H9 (cell line): Measurements from ENCODE around the gene CA12. TPM values are rescaled to one million over a fixed set of nuclear protein-coding genes. Genes with fewer than 3 reads are reported as not detected.

Experiments used
- DNase-seq: peaks from one replicate; pipeline ENCODE4 v3.0.0-alpha.2; 2017
- H2AFZ ChIP-seq: one replicate; pipeline ENCODE4 v1.6.1; 2013; ENCODE audit warnings: mild to moderate bottlenecking, low read length, control low read depth, moderate library complexity
- H2AK5ac ChIP-seq: 2 replicates; pipeline ENCODE4 v1.6.1; 2013; ENCODE audit warnings: low read length, control low read depth, mixed read lengths; ENCODE audit not compliant: insufficient read length
- H2BK120ac ChIP-seq: one replicate; pipeline ENCODE4 v1.6.1; 2013; ENCODE audit warnings: low read depth, mild to moderate bottlenecking, low read length, control low read depth, inconsistent platforms; ENCODE audit not compliant: poor library complexity, severe bottlenecking
- H2BK12ac ChIP-seq: 2 replicates; pipeline ENCODE4 v1.6.1; 2013; ENCODE audit warnings: low read length, control low read depth, mixed read lengths, low read depth; ENCODE audit not compliant: insufficient read length
- H2BK15ac ChIP-seq: 2 replicates; pipeline ENCODE4 v1.6.1; 2013; ENCODE audit warnings: low read depth, low read length, control low read depth
- H2BK20ac ChIP-seq: one replicate; pipeline ENCODE4 v1.6.1; 2013; ENCODE audit warnings: low read depth, mild to moderate bottlenecking, low read length, control low read depth, inconsistent platforms; ENCODE audit not compliant: poor library complexity, severe bottlenecking
- H2BK5ac ChIP-seq: 2 replicates; pipeline ENCODE4 v1.6.1; 2013; ENCODE audit warnings: low read length, control low read depth, mixed read lengths; ENCODE audit not compliant: insufficient read length
- H3K14ac ChIP-seq: 2 replicates; pipeline ENCODE4 v1.6.1; 2013; ENCODE audit warnings: low read length, control low read depth; ENCODE audit not compliant: insufficient read depth
- H3K18ac ChIP-seq: 2 replicates; pipeline ENCODE4 v1.6.1; 2013; ENCODE audit warnings: low read depth, mild to moderate bottlenecking, mixed read lengths, low read length, control low read depth; ENCODE audit not compliant: insufficient read length
- H3K23ac ChIP-seq: 2 replicates; pipeline ENCODE4 v1.6.1; 2013; ENCODE audit warnings: low read length, control low read depth, mixed read lengths, low read depth; ENCODE audit not compliant: insufficient read length
- H3K23me2 ChIP-seq: 2 replicates; pipeline ENCODE4 v1.6.1; 2013; ENCODE audit warnings: low read depth, mild to moderate bottlenecking, mixed read lengths, low read length, control low read depth; ENCODE audit not compliant: insufficient read length, poor library complexity, severe bottlenecking
- H3K27ac ChIP-seq: 2 replicates; pipeline ENCODE4 v1.5.1; 2013; ENCODE audit warnings: low read length, control low read depth, mixed read lengths, low read depth; ENCODE audit not compliant: insufficient read length
- H3K27me3 ChIP-seq: 2 replicates; pipeline ENCODE4 v1.6.1; 2013; ENCODE audit warnings: low read length, control low read depth, inconsistent platforms; ENCODE audit not compliant: insufficient read depth
- H3K4ac ChIP-seq: 2 replicates; pipeline ENCODE4 v1.6.1; 2013; ENCODE audit warnings: low read depth, mild to moderate bottlenecking, control low read depth, inconsistent platforms, low read length, moderate library complexity
- H3K4me1 ChIP-seq: 2 replicates; pipeline ENCODE4 v1.6.1; 2013; ENCODE audit warnings: low read length, control low read depth, inconsistent platforms; ENCODE audit not compliant: insufficient read depth
- H3K4me2 ChIP-seq: 2 replicates; pipeline ENCODE4 v1.6.1; 2013; ENCODE audit warnings: low read length, control low read depth, mixed read lengths; ENCODE audit not compliant: insufficient read length, insufficient read depth
- H3K56ac ChIP-seq: 2 replicates; pipeline ENCODE4 v1.6.1; 2013; ENCODE audit warnings: low read depth, mild to moderate bottlenecking, mixed read lengths, low read length, control low read depth; ENCODE audit not compliant: insufficient read length
- H3K79me1 ChIP-seq: 2 replicates; pipeline ENCODE4 v1.6.1; 2013; ENCODE audit warnings: low read depth, mild to moderate bottlenecking, moderate library complexity, low read length, control low read depth, inconsistent platforms; ENCODE audit not compliant: insufficient read depth, poor library complexity, severe bottlenecking
- H3K79me2 ChIP-seq: 2 replicates; pipeline ENCODE4 v1.6.1; 2013; ENCODE audit warnings: low read length, control low read depth, inconsistent platforms; ENCODE audit not compliant: insufficient read depth
- H3K9ac ChIP-seq: 2 replicates; pipeline ENCODE4 v1.6.1; 2013; ENCODE audit warnings: low read length, control low read depth, mixed read lengths; ENCODE audit not compliant: insufficient read length; ENCODE audit errors: extremely low read depth
- H3K9me3 ChIP-seq: one replicate; pipeline ENCODE4 v1.6.1; 2013; ENCODE audit warnings: low read depth, low read length, inconsistent platforms; ENCODE audit not compliant: control insufficient read depth
- H3T11ph ChIP-seq: one replicate; pipeline ENCODE4 v1.6.1; 2013; ENCODE audit warnings: mild to moderate bottlenecking, low read length, control low read depth, inconsistent platforms
- H4K20me1 ChIP-seq: one replicate; pipeline ENCODE4 v1.6.1; 2013; ENCODE audit not compliant: control insufficient read depth, insufficient read length, insufficient read depth
- H4K5ac ChIP-seq: 2 replicates; pipeline ENCODE4 v1.6.1; 2013; ENCODE audit warnings: low read depth, mild to moderate bottlenecking, mixed read lengths, low read length, control low read depth; ENCODE audit not compliant: insufficient read length
- H4K8ac ChIP-seq: replicated peaks from 2 replicates; pipeline ENCODE4 v1.6.1; 2013; ENCODE audit warnings: low read length, control low read depth, mixed read lengths, low read depth; ENCODE audit not compliant: insufficient read length
- H4K91ac ChIP-seq: 2 replicates; pipeline ENCODE4 v1.6.1; 2013; ENCODE audit warnings: low read depth, mild to moderate bottlenecking, moderate library complexity, mixed read lengths, low read length, control low read depth; ENCODE audit not compliant: insufficient read length
- H3K27ac Mint-ChIP-seq, 3 experiments: 2 replicates in 2 of 3; 3 replicates in 1 of 3; pipeline ENCODE4 v1.8.0; 2020 to 2021; ENCODE audit warnings: mixed read lengths in 3 of 3, mild to moderate bottlenecking in 1 of 3, moderate library complexity in 1 of 3
- H3K27me3 Mint-ChIP-seq: 2 replicates; pipeline ENCODE4 v1.8.0; 2021; ENCODE audit warnings: low read depth, mild to moderate bottlenecking, moderate library complexity, mixed read lengths
- H3K36me3 Mint-ChIP-seq, 3 experiments: 2 replicates in 2 of 3; 3 replicates in 1 of 3; pipeline ENCODE4 v1.8.0; 2020 to 2021; ENCODE audit warnings: low read depth in 3 of 3, mixed read lengths in 3 of 3; ENCODE audit not compliant: insufficient read depth in 1 of 3
- H3K4me1 Mint-ChIP-seq, 2 experiments: 2 replicates each; pipeline ENCODE4 v1.8.0; 2020; ENCODE audit warnings: mixed read lengths in 2 of 2
- H3K4me3 Mint-ChIP-seq, 2 experiments: 2 replicates in 1 of 2; 3 replicates in 1 of 2; pipeline ENCODE4 v1.8.0; 2020 to 2021; ENCODE audit warnings: mild to moderate bottlenecking in 2 of 2, mixed read lengths in 2 of 2, moderate library complexity in 1 of 2
- H3K9me3 Mint-ChIP-seq, 2 experiments: 2 replicates in 1 of 2; 3 replicates in 1 of 2; pipeline ENCODE4 v1.8.0; 2020; ENCODE audit warnings: mild to moderate bottlenecking in 2 of 2, mixed read lengths in 2 of 2, moderate library complexity in 1 of 2
- WGBS: extraction: QIAGEN DNeasy Blood & Tissue Kit; methylation state at CpG from one replicate; pipeline ENCODE4 v1.1.7; 2013; ENCODE audit warnings: missing lambda C conversion rate, low lambda C conversion rate, mixed read lengths; ENCODE audit not compliant: insufficient read length; ENCODE audit errors: extremely low coverage; 5-methylcytosine and 5-hydroxymethylcytosine counted together
- total RNA-seq: library from RNA; stranded (reverse); gene quantifications from 2 replicates; pipeline ENCODE4 v1.2.1, GENCODE V29; 2021
- TF ChIP-seq, protein P1 (sequence below): fragments of 200-600 bp; sonication (generic); conservative IDR thresholded peaks from 3 replicates; pipeline ENCODE4 v1.8.0; 2021; ENCODE audit warnings: antibody characterized with exemption, mild to moderate bottlenecking

The CA12 gene
- total RNA-seq, 1 experiment from 2014 or later, result 0.68 TPM

DNA sequence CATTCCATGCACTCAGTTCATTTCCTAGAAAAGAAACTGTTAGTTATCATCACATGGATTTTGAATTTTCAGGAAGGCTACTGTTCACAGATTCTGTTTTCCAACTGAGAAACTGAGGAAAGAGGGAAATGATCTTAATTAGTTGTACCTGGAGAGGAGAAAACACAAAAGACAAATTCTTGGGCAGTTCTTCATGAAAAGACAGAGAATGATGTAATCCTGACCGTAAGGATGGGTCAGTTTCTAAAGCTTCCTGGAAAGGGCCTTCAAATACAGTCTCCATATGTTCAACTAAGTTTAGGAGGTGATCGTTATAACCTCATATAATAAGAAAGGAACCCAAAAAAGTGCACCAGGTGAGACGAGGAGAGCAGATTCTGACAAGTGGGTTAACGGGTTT is 44.6 kb downstream of the CA12 start:
- H4K91ac ChIP-seq, result no peak overlapping the region
- H2BK5ac ChIP-seq, result no peak overlapping the region
- H3K79me1 ChIP-seq, result no peaks in the 10 kb centered on the region
- no peak overlapping the region for H2AFZ ChIP-seq
- no peaks in the 10 kb centered on the region for H4K20me1 ChIP-seq
- peaks cover 6% of the 10 kb centered on the region for H3K27me3 Mint-ChIP-seq
- no peak overlapping the region for H3K18ac ChIP-seq
- no peak overlapping the region for H3K4me2 ChIP-seq
- no peak overlapping the region for H3K23ac ChIP-seq
- H3K4me3 Mint-ChIP-seq, result no peak overlapping the region
- no peak overlapping the region for H4K8ac ChIP-seq
- no peak overlapping the region for H3K27ac ChIP-seq
- H3K79me2 ChIP-seq, result no peaks in the 10 kb centered on the region
- no peak overlapping the region for H2BK20ac ChIP-seq
- peaks cover 35 to 39% of the 10 kb centered on the region in 2 experiments for H3K4me1 Mint-ChIP-seq
- no peak overlapping the region for H3K4ac ChIP-seq
- H3K4me1 ChIP-seq, result peaks cover 16% of the 10 kb centered on the region
- TF ChIP-seq, protein P1, sequence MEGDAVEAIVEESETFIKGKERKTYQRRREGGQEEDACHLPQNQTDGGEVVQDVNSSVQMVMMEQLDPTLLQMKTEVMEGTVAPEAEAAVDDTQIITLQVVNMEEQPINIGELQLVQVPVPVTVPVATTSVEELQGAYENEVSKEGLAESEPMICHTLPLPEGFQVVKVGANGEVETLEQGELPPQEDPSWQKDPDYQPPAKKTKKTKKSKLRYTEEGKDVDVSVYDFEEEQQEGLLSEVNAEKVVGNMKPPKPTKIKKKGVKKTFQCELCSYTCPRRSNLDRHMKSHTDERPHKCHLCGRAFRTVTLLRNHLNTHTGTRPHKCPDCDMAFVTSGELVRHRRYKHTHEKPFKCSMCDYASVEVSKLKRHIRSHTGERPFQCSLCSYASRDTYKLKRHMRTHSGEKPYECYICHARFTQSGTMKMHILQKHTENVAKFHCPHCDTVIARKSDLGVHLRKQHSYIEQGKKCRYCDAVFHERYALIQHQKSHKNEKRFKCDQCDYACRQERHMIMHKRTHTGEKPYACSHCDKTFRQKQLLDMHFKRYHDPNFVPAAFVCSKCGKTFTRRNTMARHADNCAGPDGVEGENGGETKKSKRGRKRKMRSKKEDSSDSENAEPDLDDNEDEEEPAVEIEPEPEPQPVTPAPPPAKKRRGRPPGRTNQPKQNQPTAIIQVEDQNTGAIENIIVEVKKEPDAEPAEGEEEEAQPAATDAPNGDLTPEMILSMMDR, result no peak
- no CpG with 5 or more reads among the region's 4 CpGs for WGBS
- no peak overlapping the region for H2BK12ac ChIP-seq
- no peak overlapping the region for H3K14ac ChIP-seq
- H3K36me3 Mint-ChIP-seq, result no peaks in the 10 kb centered on the region
- peaks cover 6% of the 10 kb centered on the region for H3K23me2 ChIP-seq
- H3K9me3 ChIP-seq, result no peaks in the 10 kb centered on the region
- H2BK15ac ChIP-seq, result no peak overlapping the region
- H2AK5ac ChIP-seq, result no peak overlapping the region
- H3K27me3 ChIP-seq, result no peaks in the 10 kb centered on the region
- H3K9ac ChIP-seq, result no peak overlapping the region
- H3K56ac ChIP-seq, result no peak overlapping the region
- no peak overlapping the region for H4K5ac ChIP-seq
- no peak overlapping the region for H2BK120ac ChIP-seq
- DNase-seq, result no peak
- H3K9me3 Mint-ChIP-seq, result no peaks in the 10 kb centered on the region
- no peak overlapping the region for H3T11ph ChIP-seq
- no peak overlapping the region; a peak in 1 of 7 replicates for H3K27ac Mint-ChIP-seq
